Heart left ventricle (tissue), 16 donors: ENCODE results near the gene CTNNA3. TPM values are rescaled to one million over a fixed set of nuclear protein-coding genes. Genes with fewer than 3 reads are reported as not detected.

Source experiments
- ATAC-seq, 4 donors: fragments of 200-7000 bp; cut with Tn5 transposase; one replicate each; pipeline ENCODE4 v1.9.1; 2020 to 2022; ENCODE audit warnings: moderate library complexity in 4 of 4, mild to moderate bottlenecking in 3 of 4, moderate number of reproducible peaks in 1 of 4
- DNase-seq, 5 donors: peaks; one replicate each; pipeline ENCODE4 v3.0.0-alpha.2; 2020
- H3K27ac ChIP-seq, 12 donors: fragments of 200-600 bp; sonication (generic) in 4 of 12; one replicate each; pipeline versions ENCODE4 v1.5.0 to v1.8.0; 2016 to 2022; ENCODE audit warnings: mild to moderate bottlenecking in 2 of 12
- H3K27me3 ChIP-seq, 9 donors: fragments of 200-600 bp; sonication (generic) in 2 of 9; one replicate each; pipeline versions ENCODE4 v1.5.1 to v1.8.0; 2016 to 2022; ENCODE audit warnings: mild to moderate bottlenecking in 3 of 9
- H3K36me3 ChIP-seq, 9 donors: fragments of 200-600 bp; sonication (generic) in 2 of 9; one replicate each; pipeline versions ENCODE4 v1.5.0 to v1.8.0; 2018 to 2022; ENCODE audit warnings: mild to moderate bottlenecking in 2 of 9
- H3K4me1 ChIP-seq, 12 donors: fragments of 200-600 bp; sonication (generic) in 4 of 12; one replicate each; pipeline versions ENCODE4 v1.5.0 to v1.8.0; 2016 to 2022; ENCODE audit warnings: mild to moderate bottlenecking in 3 of 12
- H3K4me3 ChIP-seq, 12 donors: fragments of 200-600 bp; sonication (generic) in 4 of 12; one replicate each; pipeline versions ENCODE4 v1.5.0 to v1.8.0; 2017 to 2022; ENCODE audit warnings: mild to moderate bottlenecking in 9 of 12, moderate library complexity in 4 of 12
- H3K9me3 ChIP-seq, 12 donors: fragments of 200-600 bp; sonication (generic) in 4 of 12; one replicate each; pipeline versions ENCODE4 v1.5.0 to v1.8.0; 2016 to 2022; ENCODE audit warnings: mild to moderate bottlenecking in 1 of 12
- POLR2A ChIP-seq, 2 donors: fragments of 450-650 bp; IDR thresholded peaks; one replicate each; pipeline ENCODE4 v1.6.1; 2017; ENCODE audit warnings: antibody characterized with exemption in 2 of 2, mild to moderate bottlenecking in 2 of 2, moderate library complexity in 2 of 2
- WGBS, 4 donors: extraction: QIAGEN DNeasy Blood & Tissue Kit in 2 of 4; methylation state at CpG; one replicate each; pipeline versions ENCODE4 v1.1.5 to v1.1.7; 2013 to 2018; 5-methylcytosine and 5-hydroxymethylcytosine counted together
- intact Hi-C, 10 donors: fragments of 100-400 bp; cut with DNase I; formaldehyde crosslinking; loops; one replicate each; pipeline versions ENCODE4 v1.11.1 to v1.14.2; 2022
- polyA plus RNA-seq, 2 donors: library from polyadenylated mRNA; stranded (reverse); fragments of 200-250 nt; gene quantifications; one replicate each; pipeline ENCODE4 v1.2.3, GENCODE V29; 2013
- total RNA-seq, 9 donors: library from RNA; depleted of rRNA in 2 of 9; stranded (reverse); fragments of >200 nt in 2 of 9; fragmentation: NEBNext Ultra II Directional in 3 of 9; extraction: Animal tissue kit (Norgen Biotek cat#: 25700) in 3 of 9; gene quantifications; one replicate each; pipeline versions ENCODE4 v1.1.0 to v1.2.4, GENCODE V29; 2016 to 2023
- TF ChIP-seq, protein P1 (sequence below), 12 donors: fragments of 200-600 bp; sonication (generic) in 4 of 12; IDR thresholded peaks; one replicate each; pipeline versions ENCODE4 v1.5.0 to v1.8.0; 2018 to 2022; ENCODE audit warnings: antibody characterized with exemption in 12 of 12, mild to moderate bottlenecking in 5 of 12
- donor health status: ischemic (EF 13 %, LVEDD 7.1; RV severe dilation, severe dysfunction).
- donor health status: healthy with polysubstance abuse.
- donor health status: DM: no; HTN: yes; CAD: no.
- donor health status: DM: no; HTN: no; CAD: no.
- donor health status: ischemic (EF 25% LVEDD 6.9; RV normal size, moderate dysfunction).
- donor health status: ischemic (EF 25% LVEDD 5.7; RV mildly dilated, moderate dysfunction).
- donor health status: healthy.
- donor health status: DM: yes; HTN: yes; CAD: no.
- donor health status: ischemic (EF 35%, LVEDD 5.7; RV mildly dilated, moderate dysfunction).
- donor health status: nonischemic (EF 11% LVEDD 7.7; RV severe dilation, severe dysfunction).
- donor health status: DM: yes; HTN: yes; CAD: no.
- donor health status: PGD.
- donor health status: ischemic (EF 29% LVEDD 5.4; RV normal size, mild dysfunction).
- donor health status: nonischemic (EF 23%, LVEDD 6.1; RV moderate dilation, normal function).

Gene CTNNA3
- total and polyA plus RNA-seq, 11 donors = 4.8 to 200 (median 99.0) TPM

- H3K27me3 ChIP-seq = no peaks in the 10 kb centered on the region
- no peak for TF ChIP-seq POLR2A (IDR thresholded peaks at IDR 0.05)
- TF ChIP-seq, protein P1, sequence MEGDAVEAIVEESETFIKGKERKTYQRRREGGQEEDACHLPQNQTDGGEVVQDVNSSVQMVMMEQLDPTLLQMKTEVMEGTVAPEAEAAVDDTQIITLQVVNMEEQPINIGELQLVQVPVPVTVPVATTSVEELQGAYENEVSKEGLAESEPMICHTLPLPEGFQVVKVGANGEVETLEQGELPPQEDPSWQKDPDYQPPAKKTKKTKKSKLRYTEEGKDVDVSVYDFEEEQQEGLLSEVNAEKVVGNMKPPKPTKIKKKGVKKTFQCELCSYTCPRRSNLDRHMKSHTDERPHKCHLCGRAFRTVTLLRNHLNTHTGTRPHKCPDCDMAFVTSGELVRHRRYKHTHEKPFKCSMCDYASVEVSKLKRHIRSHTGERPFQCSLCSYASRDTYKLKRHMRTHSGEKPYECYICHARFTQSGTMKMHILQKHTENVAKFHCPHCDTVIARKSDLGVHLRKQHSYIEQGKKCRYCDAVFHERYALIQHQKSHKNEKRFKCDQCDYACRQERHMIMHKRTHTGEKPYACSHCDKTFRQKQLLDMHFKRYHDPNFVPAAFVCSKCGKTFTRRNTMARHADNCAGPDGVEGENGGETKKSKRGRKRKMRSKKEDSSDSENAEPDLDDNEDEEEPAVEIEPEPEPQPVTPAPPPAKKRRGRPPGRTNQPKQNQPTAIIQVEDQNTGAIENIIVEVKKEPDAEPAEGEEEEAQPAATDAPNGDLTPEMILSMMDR (IDR thresholded peaks at IDR 0.05) = no peak
- H3K4me3 ChIP-seq = no peak overlapping the region
- WGBS, 4 donors = 74 to 76% (median 75%) methylated on average over 1 of the region's 1 CpG
- peaks cover 0 to 3% (median 0%) of the 10 kb centered on the region in 12 donors for H3K4me1 ChIP-seq
- ATAC-seq = no peak
- no peaks in the 10 kb centered on the region for H3K9me3 ChIP-seq
- DNase-seq = no peak
- H3K27ac ChIP-seq = no peak overlapping the region
- no peaks in the 10 kb centered on the region for H3K36me3 ChIP-seq
- intact Hi-C loops = no loop called here
These were observed 997.9 kb downstream of the CTNNA3 start for GRCh38 chr10:66698069-66698468.

DNA sequence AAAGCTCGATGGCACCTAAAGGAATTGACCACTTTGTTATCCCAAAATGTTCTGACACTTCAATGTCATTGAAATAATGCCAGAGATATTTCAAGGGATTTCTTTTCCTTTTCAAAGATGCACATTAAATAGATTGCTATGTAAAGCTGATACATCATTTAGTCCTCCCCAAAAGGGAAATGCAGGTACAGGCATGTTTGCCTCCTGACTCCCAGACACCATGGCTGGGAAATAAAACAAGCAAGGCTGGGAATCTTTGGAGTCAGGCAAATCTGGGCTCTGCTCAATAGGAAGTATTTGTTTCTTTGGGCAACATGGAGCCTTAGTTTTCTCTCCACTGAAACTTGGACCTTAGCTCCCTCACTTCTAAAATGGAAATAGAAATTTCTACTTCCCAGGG lies 1000.9 kb downstream of the CTNNA3 start:
- no peaks in the 10 kb centered on the region for H3K27me3 ChIP-seq
- H3K4me1 ChIP-seq = peaks cover 0 to 3% (median 0%) of the 10 kb centered on the region in 12 donors

GRCh38 chr10:66684581-66684980 lies 1011.4 kb downstream of the CTNNA3 start:
- TF ChIP-seq POLR2A (IDR thresholded peaks at IDR 0.05) = no peak
- TF ChIP-seq, protein P1 (IDR thresholded peaks at IDR 0.05) = no peak
- ATAC-seq = no peak
- no peak for DNase-seq
- no peaks in the 10 kb centered on the region for H3K4me1 ChIP-seq
- intact Hi-C loops = no loop called here
- H3K27me3 ChIP-seq = no peaks in the 10 kb centered on the region
- H3K36me3 ChIP-seq = no peaks in the 10 kb centered on the region
- H3K27ac ChIP-seq = no peak overlapping the region
- H3K9me3 ChIP-seq = no peaks in the 10 kb centered on the region
- H3K4me3 ChIP-seq = no peak overlapping the region
- 49 to 58% (median 53%) methylated on average over 3 of the region's 3 CpGs for WGBS, 4 donors

More for the DNA sequence above, 1000.9 kb downstream of the CTNNA3 start:
- intact Hi-C loops = no loop called here
- Histone ChIP-seq H3K36me3 (no peaks in the 10 kb centered on the region), H3K27ac (no peak overlapping the region), H3K4me3 (no peak overlapping the region), H3K9me3 (peaks cover 0 to 3% (median 0%) of the 10 kb centered on the region in 12 donors)
- no peak for ATAC-seq
- WGBS, 4 donors = 38 to 86% (median 80%) methylated on average over 1 of the region's 1 CpG
- TF ChIP-seq POLR2A (IDR thresholded peaks at IDR 0.05) = no peak
- TF ChIP-seq, protein P1 (IDR thresholded peaks at IDR 0.05) = no peak
- DNase-seq = no peak

GRCh38 chr10:66680886-66681285 lies 1015.1 kb downstream of the CTNNA3 start:
- no peak for ATAC-seq
- H3K4me1 ChIP-seq = no peaks in the 10 kb centered on the region
- no peak overlapping the region for H3K27ac ChIP-seq
- no peaks in the 10 kb centered on the region for H3K9me3 ChIP-seq
- no peak for TF ChIP-seq POLR2A (IDR thresholded peaks at IDR 0.05)
- TF ChIP-seq, protein P1 (IDR thresholded peaks at IDR 0.05) = no peak
- H3K27me3 ChIP-seq = no peaks in the 10 kb centered on the region
- no peaks in the 10 kb centered on the region for H3K36me3 ChIP-seq
- intact Hi-C loops = no loop called here
- no peak overlapping the region for H3K4me3 ChIP-seq
- 81 to 91% (median 89%) methylated on average over 1 of the region's 1 CpG for WGBS, 4 donors
- no peak for DNase-seq
